ENCODE data around the gene RIT1. TPM values are rescaled to one million over a fixed set of nuclear protein-coding genes. Genes with fewer than 3 reads are reported as not detected.

Gene RIT1
- total and polyA plus RNA-seq, 11 donors, result 8.1 to 33.3 (median 20.0) TPM

- Histone ChIP-seq H3K27ac (peak overlapping the region; percentile 67 to 92 (median 82)), H3K27me3 (no peaks in the 10 kb centered on the region), H3K36me3 (peaks cover 0 to 2% (median 0%) of the 10 kb centered on the region in 9 donors), H3K4me3 (no peak overlapping the region), H3K9me3 (no peaks in the 10 kb centered on the region), H3K4me1 (peaks cover 4 to 70% (median 47%) of the 10 kb centered on the region in 12 donors)
- no peak for TF ChIP-seq POLR2A (IDR thresholded peaks at IDR 0.05)
- no peak for TF ChIP-seq CTCF (IDR thresholded peaks at IDR 0.05)
- WGBS, 4 donors, result 24 to 31% (median 29%) methylated on average over 4 of the region's 4 CpGs
- ATAC-seq (peak; percentile 69 to 87 (median 76)), DNase-seq (peak in 3 of 5 donors; percentile 52 to 75 (median 60))
- intact Hi-C loops (cut with DNase I), result loop anchor here in 5 of 10 donors (5.0 to 10.0 kb wide), 3 partner anchors 37 to 114 kb away; partner anchors contain the start of genes ARHGEF2 (in 4 of the 5), LAMTOR2 (in 2 of the 5) and UBQLN4 (in 2 of the 5)
These were observed 29.4 kb upstream of the RIT1 start for GRCh38 chr1:155940482-155940992.

DNA sequence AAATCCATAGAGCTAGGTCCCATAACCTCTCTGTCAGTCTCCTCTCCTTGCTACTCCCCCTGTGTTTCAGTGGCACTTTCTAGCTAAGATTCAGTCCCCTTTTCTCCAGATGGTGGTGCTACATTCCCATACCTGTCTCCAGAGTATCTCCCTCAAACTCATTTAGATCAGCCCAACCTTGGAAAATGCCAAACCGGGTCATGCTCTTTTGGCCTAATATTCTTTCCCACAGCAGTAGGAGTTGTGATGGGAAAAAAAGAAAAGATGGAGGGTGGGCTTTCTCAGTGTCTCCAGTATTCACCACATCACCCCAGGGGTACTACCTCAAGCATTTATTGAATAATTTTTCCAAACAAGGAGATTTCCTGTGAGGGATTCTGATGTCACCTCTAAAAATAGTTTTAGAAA is 27.1 kb upstream of the RIT1 start:
- H3K27ac ChIP-seq, result peak overlapping the region in 10 of 12 donors; percentile 7 to 92 (median 59)
- H3K4me1 ChIP-seq, result peaks cover 7 to 64% (median 47%) of the 10 kb centered on the region in 12 donors
- DNase-seq, result peak in 1 of 5 donors; percentile 48
- 0% methylated on average over 1 of the region's 1 CpG for WGBS, 4 donors
- no peaks in the 10 kb centered on the region for H3K27me3 ChIP-seq
- TF ChIP-seq CTCF (IDR thresholded peaks at IDR 0.05), result peak; percentile 53 to 78 (median 66)
- TF ChIP-seq POLR2A (IDR thresholded peaks at IDR 0.05), result no peak
- H3K9me3 ChIP-seq, result no peaks in the 10 kb centered on the region
- peaks cover 0 to 5% (median under 1%) of the 10 kb centered on the region in 9 donors for H3K36me3 ChIP-seq
- peak in 1 of 4 donors; percentile 17 for ATAC-seq
- no peak overlapping the region for H3K4me3 ChIP-seq
- intact Hi-C loops (cut with DNase I), result loop anchor here (1.0 to 10.0 kb wide), 6 partner anchors 43 to 127 kb away; partner anchors contain the start of genes LAMTOR2 (in 2 of the 10), UBQLN4 (in 2 of the 10) and RAB25 (in 1 of the 10)

GRCh38 chr1:155934936-155935590 is 23.9 kb upstream of the RIT1 start:
- peaks cover 0 to 36% (median 32%) of the 10 kb centered on the region in 9 donors for H3K36me3 ChIP-seq
- peak overlapping the region; percentile 26 to 96 (median 76) for H3K4me3 ChIP-seq
- intact Hi-C loops (cut with DNase I), result loop anchor here in 4 of 10 donors (2.0 to 10.0 kb wide), 4 partner anchors 44 to 130 kb away; partner anchors contain the start of genes LAMTOR2 (in 2 of the 4), UBQLN4 (in 2 of the 4), ARHGEF2 (in 1 of the 4) and GON4L (in 1 of the 4)
- TF ChIP-seq POLR2A (IDR thresholded peaks at IDR 0.05) (no peak), CTCF (IDR thresholded peaks at IDR 0.05) (no peak)
- ATAC-seq, result no peak
- 80 to 85% (median 83%) methylated on average over 24 of the region's 24 CpGs for WGBS, 4 donors
- H3K27me3 ChIP-seq, result no peaks in the 10 kb centered on the region
- DNase-seq, result no peak
- peaks cover 25 to 64% (median 49%) of the 10 kb centered on the region in 12 donors for H3K4me1 ChIP-seq
- peak overlapping the region; percentile 80 to 96 (median 92) for H3K27ac ChIP-seq
- H3K9me3 ChIP-seq, result no peaks in the 10 kb centered on the region
